Kidney (tissue), 14 donors: ENCODE measurements around the gene SSPN. TPM values are rescaled to one million over a fixed set of nuclear protein-coding genes. Genes with fewer than 3 reads are reported as not detected.

ENCODE experiments used
- DNase-seq, 5 donors: peaks; one replicate each; pipeline ENCODE4 v3.0.0-alpha.2; 2013 to 2020
- FAIRE-seq: peaks from 2 replicates; lab custom pipeline; 2012; peaks lifted over from hg19 to GRCh38; lab: Jason Lieb, UNC
- H3K27ac ChIP-seq, 2 donors: one replicate each; pipeline ENCODE4 v1.7.0; 2013; ENCODE audit warnings: low read depth in 2 of 2, low read length in 2 of 2, inconsistent platforms in 1 of 2
- H3K27me3 ChIP-seq: one replicate; pipeline ENCODE4 v1.7.1; 2013; ENCODE audit warnings: low read length, inconsistent platforms; ENCODE audit not compliant: control insufficient read depth, insufficient read depth
- H3K36me3 ChIP-seq, 3 donors: one replicate each; pipeline versions ENCODE4 v1.7.0 to v1.7.1; 2013; ENCODE audit warnings: low read length in 3 of 3, control low read depth in 1 of 3, inconsistent platforms in 1 of 3; ENCODE audit not compliant: insufficient read depth in 3 of 3, control insufficient read depth in 2 of 3
- H3K4me1 ChIP-seq, 3 donors: one replicate each; pipeline versions ENCODE4 v1.7.0 to v1.7.1; 2013; ENCODE audit warnings: low read length in 3 of 3, inconsistent platforms in 1 of 3, low read depth in 1 of 3; ENCODE audit not compliant: control insufficient read depth in 2 of 3, insufficient read depth in 2 of 3
- H3K4me3 ChIP-seq, 3 donors: one replicate each; pipeline versions ENCODE4 v1.7.0 to v1.8.1; 2013; ENCODE audit warnings: low read length in 3 of 3, control low read depth in 1 of 3, inconsistent platforms in 1 of 3
- H3K9ac ChIP-seq, 3 donors: one replicate each; pipeline versions ENCODE4 v1.7.0 to v1.7.1; 2013; ENCODE audit warnings: low read length in 3 of 3, control low read depth in 1 of 3, inconsistent platforms in 1 of 3
- H3K9me3 ChIP-seq, 3 donors: one replicate each; pipeline versions ENCODE4 v1.7.0 to v1.7.1; 2013; ENCODE audit warnings: low read length in 3 of 3, control low read depth in 1 of 3, inconsistent platforms in 1 of 3; ENCODE audit not compliant: control insufficient read depth in 2 of 3, insufficient read depth in 1 of 3
- intact Hi-C: fragments of 100-400 bp; cut with DNase I; formaldehyde crosslinking; loops from one replicate; pipeline ENCODE4 v1.11.1; 2022
- polyA plus RNA-seq: library from polyadenylated mRNA; stranded (reverse); fragments of 350-450 nt; fragmentation: Illumina TruSeq; extraction: RNeasy Lipid Tissue Mini Kit (QIAGEN cat#74804); gene quantifications from one replicate; pipeline ENCODE4 v1.2.3, GENCODE V29; 2014; ENCODE audit warnings: low read depth, low replicate concordance; ENCODE audit not compliant: insufficient read depth
- total RNA-seq: library from RNA; stranded (reverse); fragmentation: NEBNext Ultra II Directional; extraction: Animal tissue kit (Norgen Biotek cat#: 25700); gene quantifications from one replicate; pipeline ENCODE4 v1.2.1, GENCODE V29; 2021
- TF ChIP-seq, protein P1 (sequence below): IDR thresholded peaks from 3 replicates; pipeline ENCODE4 v1.5.1; 2012; ENCODE audit warnings: mild to moderate bottlenecking, moderate library complexity, borderline replicate concordance; ENCODE audit not compliant: insufficient read depth; ENCODE audit errors: extremely low read depth
- donor health status: control.
- donor health status: control.
- donor health status: control.
- donor health status: control.
- donor health status: control.
- donor health status: DM: yes; HTN: yes; CAD: no.
- donor health status: Normal renal cell carcinoma (clear cell type).

The SSPN gene
- total and polyA plus RNA-seq, 2 donors from 2014 or later = 3.2 to 17.8 TPM

DNA sequence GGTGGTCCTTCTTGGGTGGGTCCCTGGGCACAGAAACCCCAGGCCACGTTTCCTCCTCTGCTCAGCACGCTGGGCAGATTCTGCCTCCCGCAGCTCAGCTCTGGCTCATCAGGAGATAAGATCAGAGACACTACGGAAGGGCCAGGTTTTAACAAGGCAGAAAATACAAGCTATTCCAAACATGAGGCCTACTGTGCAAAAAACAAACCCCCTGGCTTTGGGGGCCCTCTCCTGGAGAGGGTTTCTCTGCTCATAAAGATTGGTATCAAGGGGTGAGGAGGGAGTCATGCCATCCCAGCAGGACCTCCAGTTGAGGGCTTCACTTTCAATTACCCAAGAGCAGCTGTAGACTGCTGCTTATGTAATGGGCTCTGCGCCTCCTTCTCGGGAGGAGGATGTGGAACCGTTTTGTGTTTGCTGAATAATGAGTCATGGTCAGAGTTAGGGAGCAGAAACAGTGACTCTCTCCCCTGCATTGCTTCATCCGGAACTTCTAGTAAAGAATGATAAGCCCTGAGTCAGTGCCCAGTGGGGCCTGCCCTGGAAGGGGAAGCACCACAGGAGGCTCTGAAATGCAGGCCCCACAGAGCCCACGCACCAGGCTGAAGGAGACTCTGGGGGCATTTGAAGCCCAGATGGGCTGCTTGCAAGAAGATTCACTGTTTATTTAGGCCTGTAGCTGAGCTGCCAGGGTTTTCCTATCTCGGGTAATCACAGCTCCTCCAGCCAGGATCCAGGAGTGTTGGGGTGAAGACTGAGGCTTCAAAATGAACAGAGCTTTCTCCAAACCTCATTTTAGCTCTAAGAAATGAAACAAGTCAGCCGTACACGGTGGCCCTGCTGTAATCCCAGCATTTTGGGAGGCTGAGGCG is 79.3 kb downstream of the SSPN start:
- H3K9ac ChIP-seq = peak overlapping the region in 1 of 3 donors; percentile 41
- TF ChIP-seq, protein P1, sequence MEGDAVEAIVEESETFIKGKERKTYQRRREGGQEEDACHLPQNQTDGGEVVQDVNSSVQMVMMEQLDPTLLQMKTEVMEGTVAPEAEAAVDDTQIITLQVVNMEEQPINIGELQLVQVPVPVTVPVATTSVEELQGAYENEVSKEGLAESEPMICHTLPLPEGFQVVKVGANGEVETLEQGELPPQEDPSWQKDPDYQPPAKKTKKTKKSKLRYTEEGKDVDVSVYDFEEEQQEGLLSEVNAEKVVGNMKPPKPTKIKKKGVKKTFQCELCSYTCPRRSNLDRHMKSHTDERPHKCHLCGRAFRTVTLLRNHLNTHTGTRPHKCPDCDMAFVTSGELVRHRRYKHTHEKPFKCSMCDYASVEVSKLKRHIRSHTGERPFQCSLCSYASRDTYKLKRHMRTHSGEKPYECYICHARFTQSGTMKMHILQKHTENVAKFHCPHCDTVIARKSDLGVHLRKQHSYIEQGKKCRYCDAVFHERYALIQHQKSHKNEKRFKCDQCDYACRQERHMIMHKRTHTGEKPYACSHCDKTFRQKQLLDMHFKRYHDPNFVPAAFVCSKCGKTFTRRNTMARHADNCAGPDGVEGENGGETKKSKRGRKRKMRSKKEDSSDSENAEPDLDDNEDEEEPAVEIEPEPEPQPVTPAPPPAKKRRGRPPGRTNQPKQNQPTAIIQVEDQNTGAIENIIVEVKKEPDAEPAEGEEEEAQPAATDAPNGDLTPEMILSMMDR = no peak
- H3K9me3 ChIP-seq = no peaks in the 10 kb centered on the region
- peak in 3 of 5 donors; percentile 42 to 94 (median 76) for DNase-seq
- no peaks in the 10 kb centered on the region for H3K36me3 ChIP-seq
- intact Hi-C loops = no loop called here
- no peak for FAIRE-seq
- no peaks in the 10 kb centered on the region for H3K27me3 ChIP-seq
- H3K4me1 ChIP-seq = peaks cover 0 to 19% (median 9%) of the 10 kb centered on the region in 3 donors
- peak overlapping the region; percentile 49 to 68 for H3K27ac ChIP-seq
- H3K4me3 ChIP-seq = no peak overlapping the region

- DNase-seq = peak in 3 of 5 donors; percentile 60 to 71 (median 62)
- Histone ChIP-seq H3K9ac (no peak overlapping the region), H3K4me3 (no peak overlapping the region), H3K27ac (peak overlapping the region; percentile 20 to 68), H3K4me1 (peaks cover 0 to 17% (median 9%) of the 10 kb centered on the region in 3 donors), H3K36me3 (no peaks in the 10 kb centered on the region), H3K9me3 (no peaks in the 10 kb centered on the region), H3K27me3 (no peaks in the 10 kb centered on the region)
- TF ChIP-seq, protein P1 = no peak
- FAIRE-seq = no peak
- intact Hi-C loops = no loop called here
These were observed 80.1 kb downstream of the SSPN start for GRCh38 chr12:26275313-26276131.

GRCh38 chr12:26276709-26277108 is 81.3 kb downstream of the SSPN start:
- no peaks in the 10 kb centered on the region for H3K36me3 ChIP-seq
- no peaks in the 10 kb centered on the region for H3K9me3 ChIP-seq
- TF ChIP-seq, protein P1 = no peak
- H3K4me3 ChIP-seq = no peak overlapping the region
- H3K4me1 ChIP-seq = peaks cover 0 to 17% (median 9%) of the 10 kb centered on the region in 3 donors
- no peak for FAIRE-seq
- no peak overlapping the region for H3K27ac ChIP-seq
- DNase-seq = no peak
- no peaks in the 10 kb centered on the region for H3K27me3 ChIP-seq
- intact Hi-C loops = no loop called here
- H3K9ac ChIP-seq = no peak overlapping the region
